HepG2 (cell line): Measurements from ENCODE around the gene TASP1. TPM values are rescaled to one million over a fixed set of nuclear protein-coding genes. Genes with fewer than 3 reads are reported as not detected.

Experiments
- CBFB ChIP-seq: sonication (generic); formaldehyde crosslinking; IDR thresholded peaks from 2 replicates; pipeline ENCODE4 v1.4.0; 2020; ENCODE audit warnings: missing genetic modification reagents
- CBX1 ChIP-seq: IDR thresholded peaks from one replicate; pipeline ENCODE4 v1.6.1; 2016; ENCODE audit warnings: antibody characterized with exemption, low read depth
- DNMT3B ChIP-seq: conservative IDR thresholded peaks from 2 replicates; pipeline ENCODE4 v1.6.1; 2016; ENCODE audit warnings: missing biosample characterization, control low read depth
- FOXO4 ChIP-seq: sonication (generic); formaldehyde crosslinking; conservative IDR thresholded peaks from 2 replicates; pipeline ENCODE4 v1.8.1; 2023; ENCODE audit warnings: missing genetic modification reagents
- GTF2F1 ChIP-seq: fragments of 150-350 bp; IDR thresholded peaks from 2 replicates; pipeline ENCODE4 v1.6.1; 2014; ENCODE audit warnings: low read length
- HNF1B ChIP-seq: sonication (generic); formaldehyde crosslinking; IDR thresholded peaks from 2 replicates; pipeline ENCODE4 v1.5.1; 2020; ENCODE audit warnings: mild to moderate bottlenecking, moderate library complexity, missing genetic modification reagents
- HNRNPK ChIP-seq: fragments of 200-400 bp; formaldehyde crosslinking; IDR thresholded peaks from 2 replicates; pipeline ENCODE4 v1.6.1; 2018; ENCODE audit warnings: low read length, low read depth, moderate library complexity, mild to moderate bottlenecking; ENCODE audit not compliant: poor library complexity, severe bottlenecking
- LRRFIP1 ChIP-seq: sonication (generic); formaldehyde crosslinking; conservative IDR thresholded peaks from 2 replicates; pipeline ENCODE4 v1.4.0; 2020; ENCODE audit warnings: missing genetic modification reagents
- MTA1 ChIP-seq: sonication (generic); formaldehyde crosslinking; IDR thresholded peaks from 2 replicates; pipeline ENCODE4 v1.4.0; 2020; ENCODE audit warnings: missing genetic modification reagents, mild to moderate bottlenecking, borderline replicate concordance
- NR3C1 ChIP-seq: sonication (generic); formaldehyde crosslinking; IDR thresholded peaks from 2 replicates; pipeline ENCODE4 v1.4.0; 2020; ENCODE audit warnings: missing genetic modification reagents
- PAWR ChIP-seq: sonication (generic); formaldehyde crosslinking; IDR thresholded peaks from 2 replicates; pipeline ENCODE4 v1.4.0; 2020; ENCODE audit warnings: missing genetic modification reagents, mild to moderate bottlenecking, borderline replicate concordance
- PPARG ChIP-seq: conservative IDR thresholded peaks from 2 replicates; pipeline ENCODE4 v1.6.1; 2016; ENCODE audit warnings: missing biosample characterization, missing genetic modification reagents
- RBM22 ChIP-seq: fragments of 200-400 bp; formaldehyde crosslinking; optimal IDR thresholded peaks from 2 replicates; pipeline ENCODE3; 2017; ENCODE audit warnings: mild to moderate bottlenecking, low read length, moderate library complexity
- RXRB ChIP-seq: IDR thresholded peaks from 2 replicates; pipeline ENCODE4 v1.6.1; 2016; ENCODE audit warnings: borderline replicate concordance, missing genetic modification reagents, missing compliant biosample characterization
- SALL1 ChIP-seq: sonication (generic); formaldehyde crosslinking; IDR thresholded peaks from 2 replicates; pipeline ENCODE4 v1.8.0; 2022; ENCODE audit warnings: mild to moderate bottlenecking, missing genetic modification reagents
- SMAD1 ChIP-seq: sonication (generic); formaldehyde crosslinking; IDR thresholded peaks from 2 replicates; pipeline ENCODE4 v1.4.0; 2020; ENCODE audit warnings: missing genetic modification reagents, low read depth, mild to moderate bottlenecking, borderline replicate concordance
- SMARCE1 ChIP-seq: fragments of 450-650 bp; IDR thresholded peaks from 2 replicates; pipeline ENCODE4 v1.6.1; 2017; ENCODE audit warnings: borderline replicate concordance
- TBL1XR1 ChIP-seq: fragments of 150-350 bp; IDR thresholded peaks from 2 replicates; pipeline ENCODE4 v1.6.1; 2014; ENCODE audit warnings: borderline replicate concordance, low read length; ENCODE audit not compliant: partially characterized antibody
- TSC22D2 ChIP-seq: sonication (generic); formaldehyde crosslinking; IDR thresholded peaks from 2 replicates; pipeline ENCODE4 v1.5.1; 2020; ENCODE audit warnings: missing genetic modification reagents, mild to moderate bottlenecking, borderline replicate concordance
- WIZ ChIP-seq: sonication (generic); formaldehyde crosslinking; IDR thresholded peaks from 2 replicates; pipeline ENCODE4 v1.5.1; 2020; ENCODE audit warnings: mild to moderate bottlenecking, missing genetic modification reagents
- ZFP37 ChIP-seq: sonication (generic); formaldehyde crosslinking; IDR thresholded peaks from 2 replicates; pipeline ENCODE4 v1.4.0; 2020; ENCODE audit warnings: missing genetic modification reagents, borderline replicate concordance
- ZNF136 ChIP-seq: sonication (generic); formaldehyde crosslinking; IDR thresholded peaks from 2 replicates; pipeline ENCODE4 v1.8.1; 2022; ENCODE audit warnings: low read depth, mild to moderate bottlenecking, moderate library complexity, missing genetic modification reagents
- ZNF3 ChIP-seq: IDR thresholded peaks from 2 replicates; pipeline ENCODE4 v1.7.0; 2017; ENCODE audit warnings: inconsistent platforms
- ZNF326 ChIP-seq: sonication (generic); formaldehyde crosslinking; IDR thresholded peaks from 2 replicates; pipeline ENCODE4 v1.4.0; 2020; ENCODE audit warnings: missing genetic modification reagents, borderline replicate concordance
- ZNF652 ChIP-seq: IDR thresholded peaks from 2 replicates; pipeline ENCODE4 v1.6.1; 2016; ENCODE audit warnings: low read depth, borderline replicate concordance
- ZNF780A ChIP-seq: sonication (generic); formaldehyde crosslinking; IDR thresholded peaks from 2 replicates; pipeline ENCODE4 v1.8.0; 2022; ENCODE audit warnings: mild to moderate bottlenecking, missing genetic modification reagents, moderate library complexity
- polyA plus RNA-seq, 8 experiments: library from polyadenylated mRNA; depleted of rRNA in 3 of 8; stranded (reverse) in 7 of 8; unstranded in 1 of 8; fragments of >200 nt; fragmentation: Illumina TruSeq in 4 of 8; extraction: Trizol in 4 of 8; gene quantifications; 2 replicates each; pipeline versions ENCODE4 v1.2.1 to v1.2.3, GENCODE V29; 2011 to 2016; ENCODE audit warnings: low read depth in 4 of 8, missing spikeins in 1 of 8, mixed read lengths in 1 of 8; ENCODE audit not compliant: insufficient read depth in 1 of 8
- total RNA-seq, 5 experiments: library from RNA; depleted of rRNA; stranded (reverse); fragments of >200 nt; fragmentation: Illumina TruSeq; extraction: Trizol; gene quantifications; 2 replicates each; pipeline ENCODE4 v1.2.3, GENCODE V29; 2016; ENCODE audit warnings: low read depth in 1 of 5

TASP1 gene
- total and polyA plus RNA-seq, 2 of the 13 experiments (the other 11 are each of a cell fraction or from before 2014, with no cell fraction given), result 10.0 to 25.2 TPM

- no peak for TF ChIP-seq MTA1 (CRISPR knock-in tag)
- peak; percentile 9; the same call in 1 of the 2 replicates for TF ChIP-seq ZNF652 (CRISPR knock-in tag)
- TF ChIP-seq SALL1, result peak; percentile 67; the same call in 1 of the 2 replicates
- TF ChIP-seq ZFP37, result no peak
- peak; percentile 80 for TF ChIP-seq RXRB (CRISPR knock-in tag)
- TF ChIP-seq ZNF780A (CRISPR knock-in tag), result no peak
- no peak for TF ChIP-seq NR3C1 (CRISPR knock-in tag)
- no peak for TF ChIP-seq SMAD1 (CRISPR knock-in tag)
- 0 out of 2 replicates have a peak, but pooled peaks have one; percentile 26 for TF ChIP-seq HNF1B
- peak; percentile 41; the same call in 1 of the 2 replicates for TF ChIP-seq PPARG (CRISPR knock-in tag)
- no peak for TF ChIP-seq ZNF136 (CRISPR knock-in tag)
- 0 out of 2 replicates have a peak, but pooled peaks have one; percentile 68 for TF ChIP-seq FOXO4
- TF ChIP-seq DNMT3B (CRISPR knock-in tag), result peak; percentile 81; the same call in 1 of the 2 replicates
- peak; percentile 55 for TF ChIP-seq CBX1
- TF ChIP-seq CBFB, result 0 out of 2 replicates have a peak, but pooled peaks have one; percentile 36
- no peak for TF ChIP-seq RBM22
- no peak; the same call in 1 of the 2 replicates for TF ChIP-seq ZNF3 (CRISPR knock-in tag)
- TF ChIP-seq LRRFIP1 (CRISPR knock-in tag), result no peak
- no peak for TF ChIP-seq TSC22D2 (CRISPR knock-in tag)
- TF ChIP-seq SMARCE1, result peak; percentile 92
- no peak for TF ChIP-seq PAWR (CRISPR knock-in tag)
- no peak for TF ChIP-seq GTF2F1
- TF ChIP-seq ZNF326, result no peak
- no peak for TF ChIP-seq HNRNPK
- TF ChIP-seq WIZ (CRISPR knock-in tag), result no peak
- no peak for TF ChIP-seq TBL1XR1
These were observed 42.8 kb upstream of the TASP1 start (continued) for GRCh38 chr20:13681248-13682125.
